Putamen (tissue), 1 donor: ENCODE results near the gene ZBTB20.

Source experiments
- DNase-seq: peaks from one replicate; pipeline ENCODE4 v3.0.0-alpha.2; 2016; ENCODE audit warnings: low spot score

Gene ZBTB20

DNA sequence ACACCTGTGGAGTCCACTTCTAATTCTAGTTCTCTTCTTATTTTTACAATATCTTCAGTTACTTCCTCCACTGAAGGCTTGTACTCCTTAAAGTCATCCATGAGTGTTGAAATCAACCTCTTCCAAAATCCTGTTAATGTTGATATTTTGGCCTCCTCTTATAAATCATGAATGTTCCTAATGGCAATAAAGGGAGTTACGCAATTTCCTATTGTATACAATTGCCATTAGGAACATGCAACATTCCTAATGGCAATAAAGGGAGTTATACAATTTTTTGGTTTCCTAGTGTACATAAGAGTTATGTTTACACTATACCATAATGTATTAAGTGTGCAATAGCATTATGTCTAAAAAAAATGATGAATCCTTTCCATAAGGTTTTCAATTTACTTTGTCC, 862.4 kb downstream of the ZBTB20 start:
- DNase-seq = no peak
